Measurements from ENCODE around the gene DNER.

DNER gene

DNA sequence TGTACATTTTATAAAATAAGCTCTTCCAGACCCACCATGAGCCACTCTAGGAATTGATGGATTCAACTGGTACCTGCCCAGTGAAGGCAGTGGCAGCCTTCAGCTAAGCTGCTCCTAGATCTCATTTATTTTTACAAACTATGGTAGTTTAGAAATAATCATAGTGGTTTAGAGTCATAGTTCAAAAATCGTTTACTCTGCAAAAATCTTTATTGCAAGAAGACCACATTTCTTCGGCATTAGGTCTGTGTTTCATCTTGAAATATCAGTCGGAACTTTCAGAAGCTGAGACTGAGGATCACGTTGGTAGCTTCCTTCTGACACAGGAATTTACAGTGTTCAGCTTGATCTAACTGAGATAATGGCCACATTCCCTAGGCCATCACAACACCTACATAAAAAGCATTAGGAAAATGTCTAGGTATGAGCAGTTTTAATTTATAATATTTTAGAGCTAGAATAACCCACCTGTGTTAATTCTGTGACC, 237.0 kb downstream of the DNER start:
- no peak for DNase-seq

DNA sequence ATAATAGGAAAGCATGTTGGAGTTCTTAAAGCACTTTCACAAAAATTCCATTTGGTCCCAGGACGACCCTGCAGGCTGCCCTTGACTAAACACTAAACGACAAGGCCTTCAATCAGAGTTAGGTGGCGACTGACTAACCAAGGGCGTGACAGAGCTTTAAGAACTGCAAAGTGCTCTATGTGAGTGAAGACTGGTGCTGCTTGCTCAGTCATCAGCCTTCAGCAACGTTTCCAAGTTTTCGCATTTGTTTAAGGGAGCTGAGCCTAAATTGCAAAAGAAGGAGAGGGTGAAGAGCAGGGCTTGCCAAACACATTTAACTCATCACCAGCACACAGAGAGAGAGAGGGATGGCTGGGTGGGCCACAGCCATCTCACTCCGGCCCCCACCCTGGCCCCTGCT, 238.6 kb downstream of the DNER start:
- no peak for DNase-seq

DNA sequence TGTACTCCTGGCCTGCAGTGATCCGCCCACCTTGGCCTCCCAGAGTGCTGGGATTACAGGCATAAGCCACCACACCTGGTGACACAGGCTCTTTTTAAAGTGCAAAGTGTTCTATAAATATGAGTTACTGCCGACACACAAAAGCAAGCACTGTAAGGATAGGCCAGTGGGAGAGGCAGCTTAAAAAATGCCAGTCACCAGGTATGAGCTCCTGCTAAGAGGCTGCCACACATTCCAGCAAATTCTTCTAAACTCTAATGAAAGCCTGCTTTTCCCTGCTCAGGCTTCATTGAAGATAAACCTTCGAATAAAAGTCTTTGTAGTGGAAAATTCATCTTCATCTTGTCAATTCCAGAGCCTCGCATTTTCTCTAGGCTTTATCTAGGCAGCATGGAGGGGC, 240.2 kb downstream of the DNER start:
- no peak for DNase-seq

DNA sequence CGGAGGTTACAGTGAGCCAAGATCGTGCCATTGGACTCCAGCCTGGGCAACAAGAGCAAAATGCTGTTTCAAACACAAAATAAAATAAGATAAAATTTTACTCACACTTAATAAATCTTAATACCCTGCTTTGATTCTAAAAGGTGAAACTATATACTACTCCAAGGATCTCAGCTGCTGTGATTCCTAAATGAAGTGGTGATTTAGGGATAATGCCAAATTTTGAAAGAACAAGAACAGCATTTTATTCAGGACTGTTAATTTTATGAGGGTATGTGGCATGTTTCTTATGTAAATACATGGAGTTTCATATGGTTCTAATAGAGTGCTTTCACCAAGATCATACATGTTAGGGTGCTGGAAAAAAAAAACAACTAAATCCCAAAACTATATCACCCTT, 243.6 kb downstream of the DNER start:
- no peak for DNase-seq

DNA sequence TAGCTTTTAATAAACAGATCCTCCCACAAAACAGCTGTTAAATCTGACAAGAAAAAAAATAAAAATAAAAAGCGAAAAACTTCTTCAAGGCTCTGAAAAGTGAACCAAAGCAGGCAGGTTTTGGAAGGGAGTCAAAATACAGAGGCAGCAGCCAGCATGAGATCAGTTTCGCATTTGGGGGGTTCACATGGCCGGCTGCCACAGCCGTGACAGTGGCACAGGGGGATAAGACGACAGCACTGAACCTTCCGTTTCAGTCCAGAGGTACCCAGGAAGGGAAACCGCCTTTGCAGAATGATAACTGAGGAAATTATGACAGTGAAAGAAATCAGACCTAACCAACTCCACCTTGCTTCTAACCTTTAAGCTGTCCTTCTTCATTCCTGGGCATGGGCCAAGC, 246.6 kb downstream of the DNER start:
- no peak for DNase-seq

DNA sequence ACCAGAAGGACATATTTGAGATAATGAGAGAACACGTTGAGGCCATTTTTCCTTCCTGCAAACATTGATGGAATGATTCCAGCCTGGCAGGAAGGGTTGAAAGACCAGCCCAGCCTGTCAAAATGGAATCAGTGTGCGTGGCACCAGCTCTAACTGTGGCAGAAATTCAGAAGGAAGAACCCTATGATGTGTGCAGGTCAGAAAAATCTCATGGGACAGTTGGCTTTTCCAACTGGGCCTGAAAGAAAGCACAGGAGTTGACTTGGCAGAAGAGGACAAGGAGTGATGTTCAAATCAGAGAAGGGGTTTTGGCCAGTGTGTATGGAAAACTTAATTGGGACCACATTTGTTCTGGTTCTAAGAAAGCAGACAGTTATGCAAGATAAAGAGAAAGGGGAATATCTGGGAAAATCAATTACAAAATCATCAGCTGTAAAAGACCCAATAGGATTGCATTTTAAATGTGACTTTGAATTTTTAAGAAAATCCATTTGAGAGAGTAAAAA, 250.5 kb downstream of the DNER start:
- no peak for DNase-seq

DNA sequence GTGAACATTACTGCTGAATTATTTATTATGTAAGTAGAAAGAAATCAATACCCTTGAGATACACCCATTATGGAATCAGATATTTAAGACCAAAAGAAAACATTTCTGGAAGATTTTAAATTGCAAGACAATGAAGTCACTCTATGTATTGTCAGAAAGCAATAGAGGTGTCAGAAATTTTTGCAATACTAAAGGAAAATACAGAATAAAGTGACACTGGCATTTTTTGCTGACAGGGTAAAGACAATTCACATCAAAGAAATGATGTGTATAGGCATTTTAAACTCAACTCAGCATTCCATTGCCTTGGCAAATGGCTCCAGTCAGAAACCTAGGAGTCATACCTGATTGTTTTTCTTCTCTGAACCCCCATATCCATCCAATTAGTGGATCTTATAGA, 252.2 kb downstream of the DNER start:
- no peak for DNase-seq

DNA sequence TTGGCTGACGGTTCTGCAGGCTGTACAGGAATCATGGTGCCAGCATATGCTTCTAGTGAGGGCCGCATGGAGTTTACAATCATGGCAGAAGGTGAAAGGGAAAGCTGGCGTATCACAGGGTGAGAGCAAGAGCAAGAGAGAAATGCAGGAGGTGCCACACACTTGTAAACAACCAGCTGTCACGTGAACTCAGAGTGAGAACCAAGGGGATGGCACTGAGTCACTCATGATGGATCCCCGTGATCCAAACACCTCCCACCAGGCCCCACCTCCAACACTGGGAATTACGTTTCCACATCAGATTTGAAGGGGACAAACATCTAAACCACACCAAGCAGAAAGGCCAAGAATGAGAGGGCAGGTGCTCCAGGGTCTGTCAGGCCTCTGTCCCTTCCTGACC, 258.3 kb downstream of the DNER start:
- no peak for DNase-seq

DNA sequence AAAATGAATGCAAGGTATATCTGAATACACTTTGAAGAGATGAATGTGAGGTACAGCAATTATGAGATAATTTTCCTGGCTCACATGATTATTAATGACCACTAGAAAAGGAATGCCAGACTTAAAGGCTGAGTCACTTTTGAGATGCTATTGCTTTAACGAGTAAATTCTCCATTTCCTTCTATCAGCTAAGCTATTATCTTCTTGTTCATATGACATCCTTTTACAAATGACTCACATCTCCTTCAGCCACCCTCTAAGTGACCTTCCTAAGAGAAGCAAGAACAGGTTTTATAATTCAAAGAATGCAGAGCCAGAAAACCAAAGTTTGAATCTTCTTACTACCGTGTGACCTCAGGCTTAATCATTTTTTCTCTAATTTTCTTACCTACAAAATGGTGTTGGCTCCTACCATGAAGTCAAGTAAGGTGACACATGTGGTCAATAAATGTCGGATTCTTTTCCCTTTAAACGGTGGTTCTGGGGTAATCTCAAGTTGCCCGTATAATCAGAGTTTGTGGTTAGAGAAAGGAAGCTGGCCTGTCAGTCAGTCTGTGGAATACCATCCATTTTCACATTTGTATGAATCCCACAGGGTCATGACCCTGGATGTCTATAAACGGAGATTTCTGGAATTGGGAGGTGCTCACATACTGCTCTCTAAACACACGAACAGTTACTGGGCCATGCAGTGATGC, 259.3 kb downstream of the DNER start:
- DNase-seq: no peak

DNA sequence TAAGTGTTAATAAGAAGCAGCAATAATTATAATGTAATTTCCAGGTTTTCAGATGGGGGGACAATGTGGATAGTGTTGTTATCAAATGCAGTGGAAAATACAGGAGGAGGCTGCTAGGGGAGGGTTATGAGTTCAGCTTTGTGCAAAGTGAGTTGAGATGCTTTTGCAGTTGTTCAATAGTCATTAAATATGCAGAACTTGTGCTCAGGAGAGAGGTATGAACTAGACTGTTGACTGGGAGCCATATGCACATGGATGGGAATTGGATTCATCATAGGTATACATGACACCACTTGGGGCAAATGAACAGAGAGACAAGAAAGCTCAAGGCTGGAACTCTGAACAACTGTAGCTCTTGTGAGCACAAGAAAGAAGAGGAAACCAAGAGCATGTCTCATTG, 261.1 kb downstream of the DNER start:
- DNase-seq: no peak

DNA sequence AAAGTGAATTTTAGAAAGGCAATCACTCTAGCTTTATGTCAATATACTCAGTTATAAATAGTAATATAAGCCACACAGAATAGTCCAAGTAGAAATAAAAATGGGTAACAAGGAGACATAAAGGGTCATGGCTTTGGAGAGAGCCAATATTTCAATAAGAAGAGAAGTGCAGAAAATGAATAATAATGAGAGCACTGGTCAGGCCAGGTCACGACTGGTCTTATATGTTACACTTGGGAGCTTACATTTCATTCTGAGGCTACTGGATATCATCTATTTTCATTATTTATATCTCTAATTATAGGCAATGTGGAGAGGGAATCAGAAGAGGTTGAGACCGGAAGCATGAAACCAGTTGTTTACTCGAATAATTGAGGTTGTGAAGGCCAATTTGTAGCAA, 262.5 kb downstream of the DNER start:
- DNase-seq: no peak

DNA sequence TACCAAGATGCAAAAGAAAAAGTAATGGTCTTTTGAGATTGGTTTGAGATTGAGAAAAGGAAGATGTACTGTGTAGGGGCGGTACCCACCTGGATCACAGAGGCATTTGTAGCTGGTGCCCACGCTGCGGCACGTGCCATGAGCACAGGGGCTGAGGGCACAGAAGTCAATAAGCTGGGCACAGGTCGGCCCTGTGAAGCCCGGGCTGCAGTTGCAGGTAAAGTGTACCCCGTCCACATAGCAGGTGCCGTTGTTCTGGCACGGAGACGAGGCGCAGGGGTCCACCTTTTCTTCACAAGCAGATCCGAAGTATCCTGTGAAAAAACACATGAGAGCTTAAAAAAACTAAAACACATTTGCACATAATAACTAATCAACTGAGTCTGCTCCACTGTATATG, 267.1 kb downstream of the DNER start:
- no peak for DNase-seq

DNA sequence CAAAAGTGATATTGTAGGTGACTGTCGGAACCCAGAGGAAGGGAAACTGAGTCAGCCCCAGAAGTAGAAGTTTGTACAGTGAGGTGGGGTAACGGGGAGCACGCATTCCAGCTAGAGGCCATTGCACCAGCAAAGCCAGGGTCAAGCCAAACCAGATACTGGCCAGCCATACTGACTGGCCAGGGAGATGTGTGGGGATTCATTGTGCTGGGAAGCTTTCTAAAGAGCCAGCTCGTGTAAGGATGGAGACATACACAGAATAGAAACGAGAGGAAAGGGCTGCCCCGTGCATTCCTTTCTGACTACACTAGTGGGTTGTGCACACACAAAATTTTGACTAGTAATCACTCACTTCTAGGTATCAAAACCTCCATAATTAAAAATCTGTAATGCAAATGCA, 268.0 kb downstream of the DNER start:
- no peak for DNase-seq

DNA sequence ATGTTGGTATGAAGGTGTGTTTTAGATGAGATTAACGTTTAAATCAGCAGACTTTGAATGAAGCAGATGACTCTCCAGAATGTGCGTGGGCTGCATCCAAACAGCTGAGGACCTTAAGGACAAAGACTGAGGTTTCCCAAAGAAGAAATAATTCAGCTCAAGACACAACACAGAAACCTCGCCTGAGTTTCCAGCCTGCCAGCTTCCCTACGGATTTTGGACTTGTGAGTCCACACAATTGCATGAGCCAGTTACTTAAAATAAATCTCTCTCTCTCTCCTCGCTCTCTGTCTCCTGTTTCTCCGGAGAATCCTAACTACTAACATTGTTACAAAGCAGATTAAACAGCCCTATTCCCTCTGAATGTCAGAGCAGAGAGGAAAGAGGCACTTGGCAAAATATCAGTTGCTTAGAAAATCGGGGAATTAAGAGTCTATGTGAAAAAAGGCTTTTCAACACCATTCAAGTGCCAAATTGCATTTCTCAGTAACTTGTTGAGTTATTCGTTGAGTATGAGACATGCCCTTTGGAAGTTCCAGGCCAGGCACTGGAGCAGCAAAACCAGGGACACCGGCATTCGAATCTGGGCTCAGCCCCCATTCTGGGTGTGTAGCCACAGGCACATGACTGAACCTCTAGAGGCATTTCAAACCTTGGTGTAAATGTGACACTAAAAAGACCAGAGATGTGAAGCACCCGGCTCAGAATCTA, 268.7 kb downstream of the DNER start:
- DNase-seq: no peak

DNA sequence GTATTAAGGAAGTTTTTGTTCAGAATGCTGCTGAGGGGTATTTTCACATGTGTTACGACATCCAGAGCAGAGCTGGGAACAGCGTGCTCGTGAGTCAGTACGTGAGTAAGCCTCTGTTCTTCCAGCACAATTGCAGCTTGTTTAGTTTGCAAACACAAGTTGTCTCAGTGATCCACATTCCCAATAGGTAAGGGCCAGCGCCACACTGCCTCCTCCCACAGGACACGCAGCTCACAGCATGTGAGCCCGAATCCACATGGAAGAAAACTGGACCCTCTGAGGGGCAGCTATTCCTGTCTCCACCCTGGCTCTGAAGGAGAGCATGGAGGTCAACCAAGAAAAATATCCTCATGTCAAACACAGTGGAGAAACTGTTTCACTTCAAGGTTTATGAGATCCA, 269.3 kb downstream of the DNER start:
- DNase-seq: no peak

DNA sequence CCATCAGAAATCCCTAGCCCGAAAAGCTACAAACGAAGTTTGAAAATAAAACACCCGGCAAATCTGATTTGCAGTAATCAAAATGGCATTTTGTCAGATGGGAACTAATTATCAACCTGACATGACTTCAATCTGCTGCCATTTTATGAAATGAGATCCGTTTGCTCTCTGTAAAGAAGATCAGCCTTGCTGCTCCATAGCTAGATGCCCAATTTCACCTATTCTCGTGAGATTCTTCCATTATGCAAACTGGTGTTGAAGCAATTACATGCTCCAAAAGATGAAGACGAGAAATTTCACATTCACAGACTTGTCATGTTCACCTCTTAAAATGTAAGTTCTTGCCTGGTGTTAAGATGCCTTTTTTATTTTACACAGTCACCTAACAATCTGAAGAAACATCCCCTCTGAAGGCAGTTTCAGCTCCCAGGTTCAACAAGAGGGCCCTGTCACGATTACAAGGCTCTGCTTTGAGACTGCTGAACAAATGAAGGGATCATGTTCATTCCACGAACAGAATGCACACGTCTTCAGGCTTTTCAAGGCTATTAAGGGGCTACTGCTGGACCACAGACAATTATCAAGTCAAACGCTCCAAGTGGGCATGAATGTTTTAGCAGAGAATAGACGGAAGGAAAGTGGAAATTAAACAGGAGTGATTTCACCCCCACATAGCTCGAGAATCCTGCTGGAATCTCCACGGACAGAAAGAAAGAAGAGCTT, 270.6 kb downstream of the DNER start:
- DNase-seq: no peak

DNA sequence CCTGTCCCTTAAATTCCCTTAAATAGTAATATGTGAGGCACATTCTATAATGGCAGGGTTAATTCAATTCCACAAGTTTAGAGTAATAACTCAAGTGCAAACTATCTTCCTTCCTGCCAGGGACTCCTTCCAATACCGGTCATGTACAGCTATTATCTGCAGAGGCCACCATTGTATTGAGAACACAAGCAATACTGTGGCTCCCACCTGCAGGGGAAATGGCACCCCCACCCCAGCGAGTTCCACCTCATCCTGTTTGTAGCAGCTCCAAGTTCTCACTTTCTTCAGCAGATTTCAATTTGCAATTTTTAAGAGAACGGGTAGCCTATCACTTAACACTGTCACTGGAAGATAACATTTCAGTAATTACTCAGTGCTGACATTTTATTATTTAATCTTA, 271.2 kb downstream of the DNER start:
- DNase-seq: no peak

DNA sequence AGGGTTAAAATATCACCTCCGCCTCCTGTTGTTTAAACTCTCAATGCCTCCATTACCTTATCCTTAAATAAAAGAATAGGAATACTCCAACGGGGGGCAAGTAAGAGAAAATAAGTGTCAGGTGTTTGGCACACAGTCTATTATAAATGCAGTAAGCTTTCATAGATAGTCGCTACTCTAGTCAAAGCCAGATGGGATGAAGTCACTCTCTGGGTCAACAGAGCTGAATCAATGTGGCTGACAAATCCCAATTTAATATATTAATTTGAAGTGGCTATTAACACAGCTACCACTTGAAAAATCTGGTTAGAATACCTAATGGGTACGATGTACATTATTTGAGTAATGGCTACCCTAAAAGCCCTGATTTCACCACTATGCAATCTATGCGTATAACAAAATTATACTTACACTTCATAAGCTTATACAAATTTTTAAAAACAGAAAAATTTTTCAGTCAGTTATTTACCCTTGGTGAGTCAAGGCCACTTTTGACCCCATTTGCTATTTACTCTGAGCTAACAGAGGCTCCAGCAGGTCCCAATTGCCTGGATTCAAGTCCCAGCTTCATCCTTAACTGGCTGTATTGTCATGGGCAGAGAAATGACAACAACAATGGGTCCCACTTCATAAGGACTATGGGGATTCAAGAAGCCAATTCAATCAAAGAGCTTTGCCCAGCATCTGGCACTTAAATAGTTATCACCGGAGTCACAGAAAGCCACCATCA, 275.8 kb downstream of the DNER start:
- no peak for DNase-seq

DNA sequence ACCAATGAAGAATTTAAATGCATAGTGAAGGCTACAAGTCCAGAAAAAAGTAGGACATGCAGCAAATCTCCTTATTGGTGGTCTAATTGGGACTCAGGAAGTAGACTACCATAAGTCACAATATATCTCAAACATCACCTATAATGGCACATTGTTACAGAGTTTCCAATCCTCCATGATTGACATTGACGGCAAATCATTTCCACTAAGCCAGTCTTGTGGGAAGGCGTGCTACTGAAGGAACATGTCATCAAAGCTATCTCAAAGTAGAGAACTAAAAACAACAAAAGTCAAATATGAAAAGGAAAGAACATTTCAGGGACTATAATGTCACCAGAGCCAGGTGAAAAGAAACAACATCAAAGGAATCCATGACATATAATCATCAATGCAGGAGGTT, 276.9 kb downstream of the DNER start:
- no peak for DNase-seq

DNA sequence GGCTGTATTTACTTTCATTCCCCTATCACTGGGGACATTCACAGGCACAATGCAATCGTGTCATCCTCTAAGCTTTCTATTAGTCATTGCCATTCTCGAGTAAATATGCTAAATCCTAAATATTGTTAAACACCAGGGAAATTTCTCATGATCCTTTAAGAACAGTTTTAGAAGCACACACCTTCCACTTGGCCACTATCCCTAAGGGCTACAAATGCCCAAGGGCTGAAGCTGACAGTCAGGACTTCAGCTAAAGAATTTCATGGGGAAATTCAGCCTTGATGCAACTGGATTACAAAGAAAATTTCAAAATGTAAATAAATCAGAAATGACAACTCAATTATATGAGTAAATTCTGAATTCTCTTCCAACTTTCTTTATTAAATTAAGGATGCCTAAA, 280.2 kb downstream of the DNER start:
- no peak for DNase-seq

DNA sequence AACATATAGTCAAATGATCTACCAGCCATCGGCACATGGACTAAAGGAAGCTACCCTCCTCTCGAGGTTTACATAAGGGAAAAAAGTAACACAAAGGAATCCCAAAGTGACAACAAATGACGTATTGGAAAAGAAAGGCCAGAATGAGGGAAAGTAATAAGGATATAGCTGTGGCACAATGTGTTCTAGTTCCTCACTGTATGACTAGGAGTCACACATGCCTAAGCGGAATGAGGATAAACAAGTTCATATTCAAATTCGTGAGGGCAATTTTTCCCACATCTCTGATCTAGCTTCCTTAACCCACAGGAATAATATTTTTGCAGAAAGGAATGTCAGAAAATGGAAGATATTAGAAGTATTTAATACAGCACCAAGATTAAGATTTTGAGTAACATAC, 281.0 kb downstream of the DNER start:
- DNase-seq: no peak

DNA sequence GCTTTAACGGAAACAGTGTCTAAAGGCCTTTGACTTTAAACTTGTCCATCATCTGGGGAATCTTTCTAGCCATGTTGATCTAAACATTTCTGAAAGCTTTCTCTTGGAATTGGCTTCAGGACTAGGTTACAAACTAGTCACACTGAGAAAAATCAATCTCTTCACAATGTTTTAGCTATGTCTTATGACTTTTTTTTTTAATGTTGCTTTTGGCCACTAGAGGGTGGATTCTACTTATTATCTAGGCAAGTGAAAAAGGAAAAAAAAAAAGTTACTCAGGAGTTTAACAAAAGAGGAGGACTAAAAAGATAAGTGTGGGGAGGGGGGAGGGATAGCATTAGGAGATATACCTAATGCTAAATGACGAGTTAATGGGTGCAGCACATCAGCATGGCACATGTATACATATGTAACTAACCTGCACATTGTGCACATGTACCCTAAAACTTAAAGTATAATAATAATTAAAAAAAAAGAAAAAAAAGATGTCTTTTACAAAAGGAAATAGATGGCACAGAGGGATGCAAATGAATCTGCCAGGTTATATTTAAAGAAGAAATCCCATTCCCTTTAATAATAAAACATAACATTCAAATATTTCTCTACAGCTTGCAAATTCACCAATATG, 282.9 kb downstream of the DNER start:
- DNase-seq: peak; percentile 60

DNA sequence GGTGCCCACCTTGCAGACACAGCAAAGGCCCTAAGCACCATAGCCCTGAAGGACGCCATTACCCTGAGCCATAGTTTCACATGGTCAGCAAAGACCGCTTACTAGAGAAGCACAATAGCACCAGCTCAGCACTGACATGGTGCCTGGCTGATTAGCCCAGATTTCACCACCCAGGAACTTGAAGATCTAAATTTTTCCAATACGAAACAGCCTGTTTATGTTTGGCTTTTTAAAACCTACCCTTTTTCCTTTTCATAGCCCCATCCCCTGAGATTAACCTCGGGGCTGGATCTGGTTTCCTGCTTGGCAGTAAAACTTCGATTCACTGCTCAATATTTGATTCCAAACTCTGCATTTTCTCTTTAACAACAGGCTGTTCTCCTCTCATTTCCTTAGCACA, 284.8 kb downstream of the DNER start:
- no peak for DNase-seq
